Dermis blood vessel endothelial cell (primary cell): Measurements from ENCODE around the gene MYBPH. TPM values are rescaled to one million over a fixed set of nuclear protein-coding genes. Genes with fewer than 3 reads are reported as not detected.
A peak's percentile ranks its signal among the peaks of the same experiment; 100 is the strongest.

Experiments used
- DNase-seq: peaks from one replicate; pipeline ENCODE4 v3.0.0; 2010
- total RNA-seq: library from RNA; depleted of rRNA; stranded (reverse); fragments of >200 nt; gene quantifications from 2 replicates; pipeline ENCODE4 v1.2.3, GENCODE V29; 2014

MYBPH gene
- total RNA-seq, 1 donor from 2014 or later = not detected

DNA sequence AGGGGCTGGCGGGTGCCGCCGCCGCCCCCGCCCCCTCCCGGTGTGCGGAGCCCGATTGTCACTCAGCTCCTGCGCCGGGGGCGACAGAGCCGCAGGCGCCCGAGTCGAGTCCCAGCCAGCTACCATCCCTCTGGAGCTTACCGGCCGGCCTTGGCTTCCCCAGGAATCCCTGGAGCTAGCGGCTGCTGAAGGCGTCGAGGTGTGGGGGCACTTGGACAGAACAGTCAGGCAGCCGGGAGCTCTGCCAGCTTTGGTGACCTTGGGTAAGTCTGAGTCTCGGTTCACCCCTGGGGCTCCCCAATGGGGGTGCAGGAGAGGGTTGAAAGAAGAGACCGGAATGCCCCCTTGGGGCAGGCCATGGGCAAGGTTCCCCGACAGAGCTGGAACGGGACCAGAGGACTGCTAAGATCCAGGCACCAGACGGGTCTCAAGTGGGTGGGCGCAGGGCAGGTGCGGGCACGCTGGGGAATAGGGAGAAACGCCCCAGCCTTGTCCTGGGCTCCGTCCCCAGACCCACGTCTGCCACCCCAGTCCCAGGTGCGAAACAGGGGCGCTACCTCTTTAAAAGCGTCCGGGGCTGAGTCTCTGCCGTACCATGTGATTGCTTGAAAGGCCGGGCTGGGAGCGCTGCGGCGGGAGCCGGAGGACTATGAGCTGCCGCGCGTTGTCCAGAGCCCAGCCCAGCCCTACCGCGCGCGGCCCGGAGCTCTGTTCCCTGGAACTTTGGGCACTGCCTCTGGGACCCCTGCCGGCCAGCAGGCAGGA lies 47.8 kb downstream of the MYBPH start, which contains the start of gene ADORA1:
ADORA1 (plus strand) TSS at position 61 of the 765 bp plus-strand sequence. CDS start 1,116 bp downstream, outside the sequence.
- peak; percentile 17 for DNase-seq

DNA sequence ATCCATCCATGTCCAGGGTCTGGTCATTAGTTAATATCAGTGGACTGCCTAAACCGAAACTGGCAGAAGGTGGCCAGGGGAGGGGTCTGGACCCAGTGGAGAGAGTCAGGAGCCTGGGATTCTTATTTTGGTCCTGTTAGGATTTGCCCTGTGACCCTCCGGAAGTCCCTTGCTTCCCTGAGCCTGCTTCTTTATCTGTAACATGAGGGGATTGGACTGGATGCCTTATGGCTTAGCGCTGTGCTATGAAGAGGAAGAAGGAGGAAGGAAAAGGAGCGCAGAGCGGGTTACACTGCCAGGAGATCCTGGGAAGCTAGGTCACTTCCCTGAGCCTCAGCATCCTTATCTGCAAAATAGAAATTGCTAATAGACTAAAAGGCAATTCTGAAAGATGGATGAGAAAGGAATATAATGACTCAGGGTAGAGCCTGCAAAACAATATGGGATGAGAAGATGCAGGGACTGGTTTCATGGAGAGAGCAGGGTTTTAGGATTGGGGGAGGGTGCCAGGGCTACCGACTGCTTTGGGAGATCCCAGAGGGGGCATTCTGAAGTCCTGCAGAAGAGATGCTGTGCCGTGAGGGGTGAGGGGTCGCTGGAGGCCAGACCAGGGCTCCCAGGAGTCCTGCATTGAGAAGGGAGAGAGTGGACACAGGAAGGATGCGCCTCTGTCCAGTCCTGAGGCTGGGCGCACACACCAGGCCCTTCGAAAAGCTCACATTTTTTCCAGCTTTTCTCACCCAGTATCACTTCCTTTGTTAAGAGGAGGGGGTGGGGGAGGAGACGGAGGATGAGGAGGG lies 48.6 kb downstream of the MYBPH start:
- DNase-seq = no peak

DNA sequence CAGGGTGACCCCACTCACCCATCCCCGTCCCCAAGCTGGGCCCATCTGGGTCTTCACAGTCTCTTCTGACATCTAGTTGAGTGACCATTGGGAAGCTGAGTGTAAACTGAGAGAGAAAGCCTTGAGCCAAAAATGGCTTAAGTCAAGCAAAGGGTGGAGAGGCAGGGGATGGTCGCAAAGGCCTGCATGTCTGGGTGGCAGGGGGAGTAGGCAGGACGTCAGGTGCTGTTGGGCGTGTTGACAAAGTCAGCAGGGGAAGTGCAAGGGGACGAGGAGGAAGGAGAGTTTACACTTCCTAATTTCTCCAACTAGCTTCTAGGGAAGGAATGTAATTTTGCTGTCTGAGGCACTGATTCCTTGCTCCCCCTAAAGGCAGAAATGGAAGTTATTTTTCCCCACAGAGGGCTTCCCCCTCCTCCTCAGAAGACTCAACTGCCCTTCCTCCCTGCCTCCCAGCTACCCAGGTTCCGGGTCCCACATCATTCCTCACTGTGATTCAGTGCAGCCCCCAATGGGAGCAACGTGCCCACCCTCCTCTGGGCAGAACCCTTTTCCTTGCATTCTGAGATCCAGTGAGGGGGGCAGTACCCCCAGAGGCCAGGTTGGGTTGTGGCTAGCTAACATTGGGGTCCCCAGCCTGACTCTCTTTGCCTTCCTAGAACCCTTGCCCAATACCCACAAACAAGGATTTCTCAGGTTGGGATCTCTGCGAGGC lies 49.3 kb downstream of the MYBPH start:
- peak; percentile 13 for DNase-seq

DNA sequence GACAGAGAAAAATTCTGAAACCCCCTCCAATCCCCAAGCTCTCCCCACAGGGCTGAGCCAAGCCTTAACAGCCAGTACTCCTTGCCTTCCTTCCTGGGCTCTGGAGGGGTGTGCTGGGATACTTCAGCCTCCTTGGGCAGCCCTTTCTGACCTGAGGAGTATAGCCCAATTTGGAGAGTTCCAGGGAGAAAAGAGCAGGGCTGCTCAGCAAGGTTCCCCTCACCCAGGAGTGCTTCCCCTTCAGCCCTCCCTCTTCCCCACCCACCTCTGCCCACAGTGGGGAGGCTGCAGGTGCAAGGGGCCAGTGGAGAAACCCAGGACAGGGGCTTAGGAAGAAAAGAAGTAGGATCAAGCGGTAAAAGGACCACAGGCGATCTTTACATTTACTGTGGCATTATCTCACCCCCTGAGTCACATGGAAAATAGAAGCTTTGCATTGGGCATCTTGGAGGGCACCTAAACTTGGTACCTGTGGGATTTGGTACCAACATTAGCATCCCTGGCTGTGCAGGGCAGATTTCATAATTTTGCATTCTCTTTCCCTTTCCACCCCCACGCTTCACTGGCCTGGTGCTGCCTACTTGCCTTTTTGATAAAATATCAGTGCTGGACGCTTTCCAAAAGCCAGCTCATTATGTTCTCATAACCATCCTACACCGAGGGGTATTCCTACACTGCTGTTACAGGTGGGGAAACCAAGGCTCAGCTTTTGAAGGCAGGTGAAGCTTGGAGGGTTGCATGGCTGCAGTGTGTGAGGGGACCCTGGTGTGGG lies 50.9 kb downstream of the MYBPH start:
- no peak for DNase-seq

DNA sequence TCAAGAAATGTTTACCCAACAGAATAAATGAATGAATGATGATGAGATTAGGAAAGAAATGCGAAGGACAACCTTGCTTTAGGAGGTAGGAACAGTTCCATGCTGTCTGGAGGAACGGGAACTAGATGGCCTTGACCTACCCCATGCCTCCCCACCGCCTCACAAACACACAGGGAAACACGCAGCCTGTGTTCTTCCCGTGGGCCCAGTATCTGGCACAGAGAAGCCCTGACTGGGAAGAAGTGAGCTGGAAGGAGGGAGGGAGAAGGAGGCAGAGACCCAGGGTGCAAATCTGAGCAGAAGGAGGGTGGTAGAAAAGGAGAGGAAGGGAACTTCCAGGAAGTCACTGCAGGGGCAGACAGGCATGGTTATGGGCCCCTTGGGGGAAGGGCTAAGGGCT lies 51.6 kb downstream of the MYBPH start:
- DNase-seq = no peak

DNA sequence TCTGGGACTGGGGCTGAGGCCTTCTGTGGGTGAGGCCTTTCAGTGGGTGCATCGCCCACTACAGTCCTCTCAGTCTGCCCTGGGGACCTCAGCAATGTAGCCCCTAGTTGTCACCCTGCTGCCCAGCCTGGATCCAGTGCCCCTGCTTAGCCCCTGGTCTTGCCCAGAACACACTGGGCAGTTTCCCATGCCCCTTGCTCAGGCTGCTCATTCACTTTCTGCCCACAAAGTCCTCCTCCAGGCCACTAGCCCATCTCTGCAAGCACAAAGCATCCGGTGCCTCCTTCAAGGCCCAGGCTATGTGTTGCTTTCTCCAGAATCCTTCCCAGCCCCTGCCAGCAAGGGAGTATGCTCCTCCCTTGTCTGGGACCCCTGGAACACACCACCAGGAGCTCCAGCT lies 53.5 kb downstream of the MYBPH start:
- no peak for DNase-seq

DNA sequence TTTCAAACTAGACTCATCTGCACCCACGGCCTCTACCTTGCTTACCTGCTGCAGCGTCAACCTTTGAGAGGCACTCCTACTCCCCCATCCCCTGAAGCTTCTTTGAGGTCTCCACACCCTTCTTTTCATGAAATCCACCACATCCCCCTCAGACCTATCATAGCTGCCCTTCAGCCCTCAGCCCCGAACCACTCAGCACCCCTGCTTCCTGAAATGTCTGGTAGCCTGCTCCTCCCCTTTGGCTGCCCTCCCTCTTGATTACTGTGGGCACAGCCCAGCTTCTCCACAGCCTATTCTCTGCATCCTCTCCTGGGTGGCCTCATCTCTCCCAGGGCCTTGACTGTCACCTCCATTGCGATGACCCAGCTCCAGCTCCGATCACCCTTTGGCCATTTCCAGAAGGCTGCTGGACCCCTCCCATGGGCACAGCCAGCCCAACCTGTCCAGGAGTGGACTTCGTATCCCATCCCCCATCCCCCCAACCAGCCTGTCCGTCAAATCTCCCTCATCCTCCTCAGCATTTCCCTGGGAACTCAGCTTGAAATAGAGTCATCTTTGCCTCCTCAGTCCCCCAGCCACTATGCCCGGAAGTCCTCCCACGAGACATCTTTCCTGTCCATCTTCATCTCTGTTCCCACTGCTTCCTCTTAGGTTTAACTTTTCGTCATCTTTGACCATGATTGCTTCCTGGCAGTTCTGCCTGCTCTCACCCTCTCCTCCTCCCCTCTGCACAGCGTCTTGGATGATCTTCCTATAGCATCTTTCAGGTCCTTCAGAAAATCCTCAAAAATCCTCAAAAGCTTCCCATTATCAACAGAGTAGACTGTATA lies 54.2 kb downstream of the MYBPH start:
- DNase-seq = no peak

DNA sequence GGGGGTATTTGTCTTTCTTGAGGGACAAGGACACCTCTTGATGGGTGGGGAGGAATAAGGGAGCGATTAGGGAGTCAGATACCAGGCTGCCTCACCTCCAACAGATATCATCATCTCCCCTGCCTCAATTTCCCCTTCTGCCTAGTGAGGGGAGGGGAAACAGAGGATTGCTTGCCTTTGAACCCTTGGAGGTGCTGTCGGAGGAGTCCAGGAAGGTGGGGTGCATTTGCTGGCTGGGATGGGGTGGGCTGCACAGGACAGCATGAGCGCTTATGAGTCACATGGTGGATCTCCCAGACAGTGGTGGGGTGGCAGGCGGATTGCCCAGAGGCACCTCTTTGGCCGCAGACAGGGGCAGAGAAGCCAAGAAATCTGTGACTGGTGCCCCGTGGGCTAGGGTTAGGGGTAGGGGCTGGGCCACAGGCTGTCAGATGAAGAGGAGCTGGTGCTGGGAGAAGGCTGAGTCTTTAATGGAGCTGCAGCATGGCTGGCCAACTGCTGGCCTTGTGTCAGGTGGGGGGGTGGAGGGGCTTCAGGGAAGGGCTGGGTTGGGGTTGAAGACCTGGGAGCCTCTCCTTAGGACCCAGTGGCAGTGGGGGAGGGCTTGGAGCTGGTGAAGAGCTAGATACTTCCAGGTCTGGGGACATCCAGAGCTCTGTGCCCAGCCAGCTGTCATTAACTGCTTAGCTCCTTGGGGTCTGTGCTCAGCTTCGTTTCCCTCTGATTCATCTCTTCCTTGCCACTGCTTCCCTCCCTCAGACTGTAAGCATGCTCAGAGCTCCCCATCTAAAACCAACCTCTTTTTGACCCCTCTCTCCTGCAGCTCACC lies 55.1 kb downstream of the MYBPH start:
- DNase-seq = no peak

Other genes with a start within 250 kb of the MYBPH start
- gene KLHL12, start 248.6 kb downstream of the MYBPH start, total RNA-seq = 26.7 and 28.6 TPM in 2 replicates
- 134 and 137 TPM in 2 replicates for gene ADIPOR1, start 217.5 kb downstream of the MYBPH start, total RNA-seq
- gene CYB5R1, start 208.6 kb downstream of the MYBPH start, total RNA-seq = 36.1 and 40.0 TPM in 2 replicates
- 95.8 and 124 TPM in 2 replicates for gene TMEM183A, start 168.5 kb downstream of the MYBPH start, total RNA-seq
- gene PPFIA4, start 149.3 kb downstream of the MYBPH start, total RNA-seq = 0.14 and 0.17 TPM in 2 replicates
- not detected in 2 replicates for gene MYOG, start 89.8 kb downstream of the MYBPH start, total RNA-seq
- 0.19 TPM in 1 of 2 replicates, not detected in the other for gene ADORA1, start 48.1 kb downstream of the MYBPH start, total RNA-seq
- 0.17 TPM in 1 of 2 replicates, not detected in the other for gene CHI3L1, start 10.9 kb upstream of the MYBPH start, total RNA-seq
- gene CHIT1, start 53.8 kb upstream of the MYBPH start, total RNA-seq = under 0.01 TPM in 2 replicates
- 63.5 and 64.7 TPM in 2 replicates for gene BTG2, start 129.7 kb upstream of the MYBPH start, total RNA-seq
- gene FMOD, start 175.3 kb upstream of the MYBPH start, total RNA-seq = 11.4 and 21.2 TPM in 2 replicates